K562 treated with DMSO at 1 percent for 24 hours (cell line): ENCODE data around the gene BMP15. TPM values are rescaled to one million over a fixed set of nuclear protein-coding genes. Genes with fewer than 3 reads are reported as not detected.

ENCODE experiments used
- total RNA-seq: library from RNA; unstranded; fragments of 300-600 nt; gene quantifications from 2 replicates; pipeline ENCODE4 v1.2.3, GENCODE V29; 2022; ENCODE audit warnings: low read depth; ENCODE audit not compliant: insufficient read depth

Gene BMP15
- total RNA-seq: not detected in 2 replicates

GRCh38 chrX:50910685-50911176 is at the start of gene BMP15:
TSS of gene BMP15 (plus strand) at chrX:50910735. CDS start at chrX:50910784, 49 bp downstream.

Other genes with a start within 250 kb of the BMP15 start
- not detected in 2 replicates for gene SHROOM4, start 96.5 kb upstream of the BMP15 start, total RNA-seq